Mucosa of descending colon (tissue), 3 donors: Measurements from ENCODE around the gene COLEC11. TPM values are rescaled to one million over a fixed set of nuclear protein-coding genes. Genes with fewer than 3 reads are reported as not detected.

Experiments
- ATAC-seq: fragments of 200-7000 bp; cut with Tn5 transposase; one replicate; pipeline ENCODE4 v1.9.1; 2020; ENCODE audit warnings: mild to moderate bottlenecking, moderate library complexity
- DNase-seq, 3 donors: peaks; one replicate each; pipeline ENCODE4 v3.0.0-alpha.2; 2020
- H3K36me3 ChIP-seq: fragments of 200-600 bp; one replicate; pipeline ENCODE4 v1.8.0; 2021; ENCODE audit warnings: low read depth, mild to moderate bottlenecking
- H3K4me1 ChIP-seq: fragments of 200-600 bp; one replicate; pipeline ENCODE4 v1.8.0; 2021; ENCODE audit warnings: low read depth, mild to moderate bottlenecking
- H3K4me3 ChIP-seq: fragments of 200-600 bp; one replicate; pipeline ENCODE4 v1.8.0; 2021; ENCODE audit warnings: mild to moderate bottlenecking
- H3K9me3 ChIP-seq: fragments of 200-600 bp; one replicate; pipeline ENCODE4 v1.8.0; 2021; ENCODE audit warnings: mild to moderate bottlenecking
- intact Hi-C, 2 donors: fragments of 100-400 bp; cut with DNase I in 1 of 2; cut with micrococcal nuclease in 1 of 2; formaldehyde crosslinking; loops; one replicate each; pipeline versions ENCODE4 v1.11.0 to v1.11.1; 2022; cut with DNase I, micrococcal nuclease
- total RNA-seq, 3 donors: library from RNA; stranded (reverse); fragmentation: NEBNext Ultra II Directional in 2 of 3; extraction: Animal tissue kit (Norgen Biotek cat#: 25700) in 2 of 3; gene quantifications; one replicate each; pipeline versions ENCODE4 v1.2.1 to v1.2.4, GENCODE V29; 2021 to 2023
- TF ChIP-seq, protein P1 (sequence below): fragments of 200-600 bp; IDR thresholded peaks from one replicate; pipeline ENCODE4 v1.8.0; 2022; ENCODE audit warnings: antibody characterized with exemption, mild to moderate bottlenecking
- donor health status: DM: no; HTN: no; CAD: no; lungs with moderate emphysema.
- donor health status: DM: no; HTN: no; CAD: no.
- donor health status: DM: no; HTN: yes; CAD: no.

COLEC11 gene
- total RNA-seq, 3 donors from 2014 or later, result 0.35 to 2.2 (median 1.6) TPM

GRCh38 chr2:3692375-3692774, 97.5 kb downstream of the COLEC11 start:
- peaks cover 6% of the 10 kb centered on the region for H3K9me3 ChIP-seq
- TF ChIP-seq, protein P1, sequence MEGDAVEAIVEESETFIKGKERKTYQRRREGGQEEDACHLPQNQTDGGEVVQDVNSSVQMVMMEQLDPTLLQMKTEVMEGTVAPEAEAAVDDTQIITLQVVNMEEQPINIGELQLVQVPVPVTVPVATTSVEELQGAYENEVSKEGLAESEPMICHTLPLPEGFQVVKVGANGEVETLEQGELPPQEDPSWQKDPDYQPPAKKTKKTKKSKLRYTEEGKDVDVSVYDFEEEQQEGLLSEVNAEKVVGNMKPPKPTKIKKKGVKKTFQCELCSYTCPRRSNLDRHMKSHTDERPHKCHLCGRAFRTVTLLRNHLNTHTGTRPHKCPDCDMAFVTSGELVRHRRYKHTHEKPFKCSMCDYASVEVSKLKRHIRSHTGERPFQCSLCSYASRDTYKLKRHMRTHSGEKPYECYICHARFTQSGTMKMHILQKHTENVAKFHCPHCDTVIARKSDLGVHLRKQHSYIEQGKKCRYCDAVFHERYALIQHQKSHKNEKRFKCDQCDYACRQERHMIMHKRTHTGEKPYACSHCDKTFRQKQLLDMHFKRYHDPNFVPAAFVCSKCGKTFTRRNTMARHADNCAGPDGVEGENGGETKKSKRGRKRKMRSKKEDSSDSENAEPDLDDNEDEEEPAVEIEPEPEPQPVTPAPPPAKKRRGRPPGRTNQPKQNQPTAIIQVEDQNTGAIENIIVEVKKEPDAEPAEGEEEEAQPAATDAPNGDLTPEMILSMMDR, result no peak
- no peak for ATAC-seq

More at GRCh38 chr2:3692375-3692774, 97.5 kb downstream of the COLEC11 start:
- no peaks in the 10 kb centered on the region for H3K4me1 ChIP-seq
- no peak for DNase-seq
- intact Hi-C loops, result no loop called here
- H3K4me3 ChIP-seq, result no peak overlapping the region
- H3K36me3 ChIP-seq, result no peaks in the 10 kb centered on the region

Other genes with a start within 250 kb of the COLEC11 start
- gene EIPR1, start 217.3 kb upstream of the COLEC11 start, total RNA-seq, result 10 to 100 TPM; 15.9 to 27.1 (median 25.0) TPM
- 100 to 1,000 TPM in 1 of 3 donors, 10 to 100 TPM in 2; 76.9 to 102 (median 97.8) TPM for gene TRAPPC12, start 215.4 kb upstream of the COLEC11 start, total RNA-seq
- 10 to 100 TPM; 59.3 to 91.5 (median 70.4) TPM for gene ADI1, start 75.6 kb upstream of the COLEC11 start, total RNA-seq
- 10 to 100 TPM; 14.4 to 24.2 (median 19.5) TPM for gene RNASEH1, start 36.8 kb upstream of the COLEC11 start, total RNA-seq
- gene RPS7, start 19.9 kb upstream of the COLEC11 start, total RNA-seq, result 1,000 to 10,000 TPM in 1 of 3 donors, 100 to 1,000 TPM in 2; 871 to 1,011 (median 925) TPM
- not detected for gene ALLC, start 63.1 kb downstream of the COLEC11 start, total RNA-seq
- under 1 TPM in 1 of 3 donors, not detected in 2; 0.35 TPM for gene DCDC2C, start 108.5 kb downstream of the COLEC11 start, total RNA-seq